Brain microvascular endothelial cell (primary cell): ENCODE data around the gene TRAP1.

Experiments used
- DNase-seq: peaks from one replicate; pipeline ENCODE4 v3.0.0-alpha.2; 2020
- H3K27ac ChIP-seq: fragments of 250-450 bp; sonication (Bioruptor Pico); 2 replicates; pipeline ENCODE4 v1.5.1; 2020; ENCODE audit warnings: mild to moderate bottlenecking, moderate library complexity
- H3K27me3 ChIP-seq: fragments of 250-450 bp; sonication (Bioruptor Pico); replicated peaks from 2 replicates; pipeline ENCODE4 v1.5.1; 2020; ENCODE audit warnings: mild to moderate bottlenecking
- H3K36me3 ChIP-seq: fragments of 250-450 bp; sonication (Bioruptor Pico); replicated peaks from 2 replicates; pipeline ENCODE4 v1.5.1; 2020; ENCODE audit warnings: mild to moderate bottlenecking
- H3K4me3 ChIP-seq: 2 replicates; pipeline ENCODE4 v1.5.1; 2011; ENCODE audit warnings: low read depth, mild to moderate bottlenecking, control low read depth, low read length, moderate library complexity
- CTCF ChIP-seq: IDR thresholded peaks from 2 replicates; pipeline ENCODE4 v1.5.1; 2011; ENCODE audit warnings: low read depth, mild to moderate bottlenecking, moderate library complexity, low read length, control low read depth, inconsistent platforms; ENCODE audit errors: missing control alignments
- in situ Hi-C: cut with HindIII; loops from 2 replicates; pipeline ENCODE4 v1.10.0; 2017; ENCODE audit warnings: low sequenced_read_pairs, low pct_ligation_motif_present

TRAP1 gene

GRCh38 chr16:3645108-3645503 lies 72.2 kb downstream of the TRAP1 start:
- H3K27me3 ChIP-seq = no peaks in the 10 kb centered on the region
- in situ Hi-C loops = no loop called here
- no peaks in the 10 kb centered on the region for H3K36me3 ChIP-seq
- H3K27ac ChIP-seq = no peak overlapping the region
- DNase-seq = no peak
- no peak overlapping the region for H3K4me3 ChIP-seq
- TF ChIP-seq CTCF = no peak

- Histone ChIP-seq H3K4me3 (no peak overlapping the region), H3K36me3 (no peaks in the 10 kb centered on the region), H3K27me3 (no peaks in the 10 kb centered on the region), H3K27ac (no peak overlapping the region)
- TF ChIP-seq CTCF = no peak
- DNase-seq = no peak
- in situ Hi-C loops = no loop called here
These were observed 74.1 kb downstream of the TRAP1 start for GRCh38 chr16:3643095-3643730.

GRCh38 chr16:3642397-3643094 lies 74.8 kb downstream of the TRAP1 start:
- no peaks in the 10 kb centered on the region for H3K27me3 ChIP-seq
- DNase-seq = peak; percentile 56
- TF ChIP-seq CTCF = no peak
- no peak overlapping the region for H3K4me3 ChIP-seq
- no peaks in the 10 kb centered on the region for H3K36me3 ChIP-seq
- in situ Hi-C loops = no loop called here
- H3K27ac ChIP-seq = no peak overlapping the region

GRCh38 chr16:3641801-3642396 lies 75.4 kb downstream of the TRAP1 start:
- TF ChIP-seq CTCF = no peak
- no peaks in the 10 kb centered on the region for H3K27me3 ChIP-seq
- in situ Hi-C loops = no loop called here
- H3K4me3 ChIP-seq = no peak overlapping the region
- DNase-seq = no peak
- no peaks in the 10 kb centered on the region for H3K36me3 ChIP-seq
- no peak overlapping the region for H3K27ac ChIP-seq

GRCh38 chr16:3640632-3641501 lies 76.5 kb downstream of the TRAP1 start:
- Histone ChIP-seq H3K4me3 (no peak overlapping the region), H3K27ac (no peak overlapping the region), H3K36me3 (no peaks in the 10 kb centered on the region), H3K27me3 (no peaks in the 10 kb centered on the region)
- in situ Hi-C loops = no loop called here
- TF ChIP-seq CTCF = no peak
- no peak for DNase-seq
